GM21360 (cell line): Measurements from ENCODE around the gene ETV5.

Experiments used
- ATAC-seq: cut with Tn5 transposase; IDR thresholded peaks from one replicate; pipeline ENCODE4 v1.9.1; 2021; ENCODE audit warnings: mild to moderate bottlenecking, moderate library complexity; ENCODE audit not compliant: unreplicated experiment

The ETV5 gene

GRCh38 chr3:186097317-186097662, 11.6 kb downstream of the ETV5 start:
- ATAC-seq, result no peak

- ATAC-seq, result no peak
Observed at GRCh38 chr3:186096290-186096689, 12.6 kb downstream of the ETV5 start.

- ATAC-seq, result no peak
Observed at GRCh38 chr3:186095561-186096081, 13.3 kb downstream of the ETV5 start.

GRCh38 chr3:186094696-186095425, 14.0 kb downstream of the ETV5 start:
- no peak for ATAC-seq

- no peak for ATAC-seq
Observed at GRCh38 chr3:186094271-186094670, 14.6 kb downstream of the ETV5 start.

GRCh38 chr3:186093271-186093900, 15.5 kb downstream of the ETV5 start:
- ATAC-seq, result no peak

- ATAC-seq, result no peak
Observed at GRCh38 chr3:186092360-186093070, 16.4 kb downstream of the ETV5 start.

GRCh38 chr3:186090901-186091300, 18.0 kb downstream of the ETV5 start:
- no peak for ATAC-seq

GRCh38 chr3:186088335-186088734, 20.6 kb downstream of the ETV5 start:
- ATAC-seq, result no peak

GRCh38 chr3:186084264-186084663, 24.6 kb downstream of the ETV5 start:
- ATAC-seq, result no peak

- ATAC-seq, result no peak
Observed at GRCh38 chr3:186083746-186084145, 25.1 kb downstream of the ETV5 start.

- no peak for ATAC-seq
Observed at GRCh38 chr3:186082150-186082549, 26.7 kb downstream of the ETV5 start.

GRCh38 chr3:186081678-186082077, 27.2 kb downstream of the ETV5 start:
- no peak for ATAC-seq

GRCh38 chr3:186080849-186081438, 27.9 kb downstream of the ETV5 start:
- ATAC-seq, result no peak

- no peak for ATAC-seq
Observed at GRCh38 chr3:186079925-186080324, 29.0 kb downstream of the ETV5 start.

- ATAC-seq, result no peak
Observed at GRCh38 chr3:186077466-186077865, 31.4 kb downstream of the ETV5 start.

- ATAC-seq, result no peak
Observed at GRCh38 chr3:186075931-186076567, 32.8 kb downstream of the ETV5 start.

- no peak for ATAC-seq
Observed at GRCh38 chr3:186075489-186075888, 33.4 kb downstream of the ETV5 start.

- ATAC-seq, result no peak
Observed at GRCh38 chr3:186073641-186074040, 35.2 kb downstream of the ETV5 start.

- no peak for ATAC-seq
Observed at GRCh38 chr3:186070996-186071395, 37.9 kb downstream of the ETV5 start.

GRCh38 chr3:186070550-186070949, 38.3 kb downstream of the ETV5 start:
- no peak for ATAC-seq
